Esophagus mucosa (tissue), 1 donor: Measurements from ENCODE around the gene BMF. TPM values are rescaled to one million over a fixed set of nuclear protein-coding genes. Genes with fewer than 3 reads are reported as not detected.
A peak's percentile ranks its signal among the peaks of the same experiment; 100 is the strongest.

Experiments used
- ATAC-seq: fragments of 200-7000 bp; cut with Tn5 transposase; one replicate; pipeline ENCODE4 v1.9.1; 2020
- total RNA-seq: library from RNA; stranded (reverse); gene quantifications from one replicate; pipeline ENCODE4 v1.2.4, GENCODE V29; 2023
- donor health status: DM: yes; HTN: yes; CAD: no.

The BMF gene
- total RNA-seq, 1 donor from 2014 or later: 1.5 TPM

- ATAC-seq: no peak
Measured at GRCh38 chr15:40048211-40048792, 60.4 kb downstream of the BMF start.

- peak; percentile 57 for ATAC-seq
Measured at GRCh38 chr15:40047415-40048210, 61.1 kb downstream of the BMF start.

GRCh38 chr15:40046721-40047414 is 61.8 kb downstream of the BMF start:
- peak; percentile 56 for ATAC-seq

- ATAC-seq: peak; percentile 1
Measured at GRCh38 chr15:40045572-40046217, 63.0 kb downstream of the BMF start.

GRCh38 chr15:40044717-40045571 is 63.7 kb downstream of the BMF start:
- peak; percentile 85 for ATAC-seq

GRCh38 chr15:40043927-40044716 is 64.6 kb downstream of the BMF start:
- no peak for ATAC-seq

GRCh38 chr15:40042791-40043320 is 65.8 kb downstream of the BMF start:
- ATAC-seq: no peak

- ATAC-seq: no peak
Measured at GRCh38 chr15:40040770-40041169, 67.9 kb downstream of the BMF start.

- ATAC-seq: no peak
Measured at GRCh38 chr15:40040293-40040635, 68.4 kb downstream of the BMF start.

GRCh38 chr15:40038638-40039543 is 69.8 kb downstream of the BMF start, which contains the start of gene SRP14:
SRP14 (minus strand) TSS chr15:40039181; CDS start chr15:40039116, 65 bp downstream.
- peak; percentile 94 for ATAC-seq

GRCh38 chr15:40038275-40038637 is 70.4 kb downstream of the BMF start:
- peak; percentile 2 for ATAC-seq

Other genes with a start within 250 kb of the BMF start
- gene GPR176, start 188.6 kb downstream of the BMF start, total RNA-seq: 0.40 TPM
- gene EIF2AK4, start 174.8 kb downstream of the BMF start, total RNA-seq: 17.4 TPM
- gene SRP14, start 69.7 kb downstream of the BMF start, total RNA-seq: 99.7 TPM
- 15.3 TPM for gene BUB1B, start 52.2 kb upstream of the BMF start, total RNA-seq
- gene PAK6, start 130.2 kb upstream of the BMF start, total RNA-seq: 25.3 TPM
- not detected for gene ANKRD63, start 174.2 kb upstream of the BMF start, total RNA-seq
- gene PLCB2, start 199.1 kb upstream of the BMF start, total RNA-seq: 4.2 TPM
- 7.1 TPM for gene INAFM2, start 214.8 kb upstream of the BMF start, total RNA-seq
- gene CCDC9B, start 232.1 kb upstream of the BMF start, total RNA-seq: 21.3 TPM
- not detected for gene PHGR1, start 242.2 kb upstream of the BMF start, total RNA-seq
- gene DISP2, start 249.3 kb upstream of the BMF start, total RNA-seq: 0.28 TPM